HEK293 (cell line): ENCODE data around the gene COL13A1.

Experiments used
- KLF8 ChIP-seq: fragments of 450-650 bp; formaldehyde crosslinking; IDR thresholded peaks from 2 replicates; pipeline ENCODE4 v1.5.1; 2016; ENCODE audit warnings: missing biosample characterization, missing genetic modification characterization
- PRDM2 ChIP-seq: fragments of 450-650 bp; formaldehyde crosslinking; IDR thresholded peaks from 2 replicates; pipeline ENCODE4 v1.5.1; 2016; ENCODE audit warnings: missing biosample characterization, missing genetic modification characterization, borderline replicate concordance
- REST ChIP-seq: fragments of 450-650 bp; formaldehyde crosslinking; IDR thresholded peaks from 2 replicates; pipeline ENCODE4 v1.5.1; 2016; ENCODE audit warnings: missing biosample characterization, missing genetic modification characterization
- SP3 ChIP-seq: fragments of 450-650 bp; formaldehyde crosslinking; IDR thresholded peaks from 2 replicates; pipeline ENCODE4 v1.5.1; 2016; ENCODE audit warnings: missing biosample characterization, missing genetic modification characterization
- ZBTB26 ChIP-seq: fragments of 450-650 bp; formaldehyde crosslinking; optimal IDR thresholded peaks from 2 replicates; pipeline ENCODE3; 2016; ENCODE audit warnings: missing biosample characterization, mild to moderate bottlenecking, missing genetic modification characterization
- ZBTB7A ChIP-seq: fragments of 450-650 bp; formaldehyde crosslinking; IDR thresholded peaks from 2 replicates; pipeline ENCODE4 v1.5.1; 2016; ENCODE audit warnings: low read depth, missing biosample characterization, missing genetic modification characterization
- ZNF148 ChIP-seq: fragments of 450-650 bp; formaldehyde crosslinking; IDR thresholded peaks from 2 replicates; pipeline ENCODE4 v1.5.0; 2017; ENCODE audit warnings: missing biosample characterization, missing genetic modification characterization, borderline replicate concordance
- ZNF174 ChIP-seq: fragments of 450-650 bp; formaldehyde crosslinking; IDR thresholded peaks from 2 replicates; pipeline ENCODE4 v1.5.0; 2017; ENCODE audit warnings: missing biosample characterization, mild to moderate bottlenecking, missing genetic modification characterization

GRCh38 chr10:69828144-69828870 lies 26.6 kb downstream of the COL13A1 start:
- TF ChIP-seq PRDM2 (tag by site-specific recombination) (no peak), REST (tag by site-specific recombination) (no peak), ZBTB7A (no peak), SP3 (tag by site-specific recombination) (no peak), KLF8 (tag by site-specific recombination) (no peak), ZNF174 (tag by site-specific recombination) (no peak), ZNF148 (tag by site-specific recombination) (no peak), ZBTB26 (tag by site-specific recombination) (no peak)
